ENCODE results near the gene CASP5. TPM values are rescaled to one million over a fixed set of nuclear protein-coding genes. Genes with fewer than 3 reads are reported as not detected.

CASP5 gene
- total RNA-seq, 1 donor from 2014 or later: not detected

DNA sequence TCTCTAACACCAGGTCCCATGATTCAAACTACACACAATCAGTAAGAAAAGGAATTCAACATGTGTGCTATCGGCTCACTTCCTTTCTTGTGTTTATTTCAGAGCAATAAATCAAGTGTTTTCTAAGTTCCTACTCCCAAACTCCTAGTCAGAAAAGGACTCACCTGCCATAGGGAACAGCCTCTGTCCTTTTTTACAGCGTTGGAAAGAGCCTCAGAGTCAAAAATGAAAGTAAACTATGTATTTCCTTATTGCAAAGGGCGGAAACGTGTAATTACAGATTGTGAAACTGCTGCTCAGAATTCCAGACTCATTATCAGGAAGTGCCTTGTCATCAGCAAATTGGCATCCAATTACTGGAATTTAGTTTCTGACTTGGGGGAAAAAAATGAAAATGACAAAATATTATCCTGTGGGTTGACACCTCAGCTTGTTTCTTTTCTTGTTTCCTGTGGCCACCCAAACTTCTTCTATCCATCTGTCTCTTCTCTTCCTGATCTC is 54.6 kb downstream of the CASP5 start, which contains the start of gene CASP4:
TSS of gene CASP4 (minus strand) at position 220 of the 501 bp plus-strand sequence. CDS start at position 171, 49 bp downstream.
- H3K9me3 Mint-ChIP-seq: peaks cover 6% of the 10 kb centered on the region
- no peak within 1 kb of the TSS for H3K27ac ChIP-seq

DNA sequence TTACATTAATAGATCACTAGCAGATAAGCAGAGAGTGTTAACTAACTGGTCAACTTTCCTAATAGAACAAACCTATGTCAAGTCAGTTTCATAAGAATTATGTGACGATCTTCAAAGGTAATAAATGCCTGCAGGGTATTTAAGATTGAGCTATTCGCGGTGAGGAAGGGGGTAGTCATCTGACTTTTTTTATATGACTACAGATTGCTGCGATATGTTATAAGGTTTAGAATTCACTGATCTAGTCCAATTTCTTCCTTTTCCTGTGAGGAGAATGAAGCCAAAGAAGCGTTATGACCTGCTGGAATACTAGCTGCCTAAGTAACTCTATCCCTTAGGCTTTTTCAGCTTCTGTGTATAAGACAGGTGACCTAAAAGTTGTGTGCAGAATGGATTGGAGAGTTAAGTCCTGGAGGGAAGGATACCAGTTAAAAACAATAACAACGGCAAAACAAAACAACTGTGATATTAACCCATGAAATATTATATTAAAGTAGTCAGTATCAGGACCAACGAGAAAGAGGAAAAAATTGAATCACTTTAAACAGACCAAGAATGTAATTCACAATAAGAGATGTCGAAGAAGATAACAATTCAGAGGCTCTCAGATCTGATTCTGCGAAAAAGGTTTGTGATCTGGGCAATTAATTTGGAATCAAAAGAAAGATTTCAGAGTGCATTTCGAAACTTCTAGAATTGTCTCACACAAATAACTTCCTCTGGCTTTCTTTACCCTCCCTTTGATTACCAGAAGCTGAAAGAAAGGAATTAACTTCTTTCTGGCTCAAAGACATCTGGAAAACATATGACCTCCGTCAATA is 55.2 kb downstream of the CASP5 start:
- no peaks in the 10 kb centered on the region for H3K27me3 ChIP-seq
- no peak overlapping the region for H3K4me3 ChIP-seq
- peaks cover 8% of the 10 kb centered on the region for H3K4me1 ChIP-seq
- H3K36me3 Mint-ChIP-seq: no peaks in the 10 kb centered on the region
- H2AFZ ChIP-seq (replicated peaks): no peak overlapping the region
- peaks cover 3% of the 10 kb centered on the region for H3K36me3 ChIP-seq
- H3K79me2 ChIP-seq (ENCODE audit: low read depth): no peaks in the 10 kb centered on the region
- H3K4me2 ChIP-seq: no peak overlapping the region
- no peak overlapping the region for H3K4me3 Mint-ChIP-seq
- no peak overlapping the region for H3K27ac ChIP-seq
- TF ChIP-seq, protein P1, sequence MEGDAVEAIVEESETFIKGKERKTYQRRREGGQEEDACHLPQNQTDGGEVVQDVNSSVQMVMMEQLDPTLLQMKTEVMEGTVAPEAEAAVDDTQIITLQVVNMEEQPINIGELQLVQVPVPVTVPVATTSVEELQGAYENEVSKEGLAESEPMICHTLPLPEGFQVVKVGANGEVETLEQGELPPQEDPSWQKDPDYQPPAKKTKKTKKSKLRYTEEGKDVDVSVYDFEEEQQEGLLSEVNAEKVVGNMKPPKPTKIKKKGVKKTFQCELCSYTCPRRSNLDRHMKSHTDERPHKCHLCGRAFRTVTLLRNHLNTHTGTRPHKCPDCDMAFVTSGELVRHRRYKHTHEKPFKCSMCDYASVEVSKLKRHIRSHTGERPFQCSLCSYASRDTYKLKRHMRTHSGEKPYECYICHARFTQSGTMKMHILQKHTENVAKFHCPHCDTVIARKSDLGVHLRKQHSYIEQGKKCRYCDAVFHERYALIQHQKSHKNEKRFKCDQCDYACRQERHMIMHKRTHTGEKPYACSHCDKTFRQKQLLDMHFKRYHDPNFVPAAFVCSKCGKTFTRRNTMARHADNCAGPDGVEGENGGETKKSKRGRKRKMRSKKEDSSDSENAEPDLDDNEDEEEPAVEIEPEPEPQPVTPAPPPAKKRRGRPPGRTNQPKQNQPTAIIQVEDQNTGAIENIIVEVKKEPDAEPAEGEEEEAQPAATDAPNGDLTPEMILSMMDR (IDR thresholded peaks at IDR 0.05): no peak
- TF ChIP-seq EZH2 (IDR thresholded peaks at IDR 0.05) (no peak), EZH2phosphoT487 (IDR thresholded peaks at IDR 0.05) (no peak)
- DNase-seq (ENCODE audit: low spot score): no peak
- peaks cover 6% of the 10 kb centered on the region for H3K27me3 Mint-ChIP-seq (ENCODE audit: insufficient read depth, low read depth)
- H3K9me3 ChIP-seq (ENCODE audit: low read depth): peaks cover 7% of the 10 kb centered on the region
- H3F3A ChIP-seq (ENCODE audit: low read depth): no peaks in the 10 kb centered on the region
- H3K9me3 Mint-ChIP-seq: peaks cover 7% of the 10 kb centered on the region
- no peak overlapping the region for H3K9ac ChIP-seq
- no peaks in the 10 kb centered on the region for H3K4me1 Mint-ChIP-seq
- no peak overlapping the region for H3K27ac Mint-ChIP-seq
- no peaks in the 10 kb centered on the region for H4K20me1 ChIP-seq (ENCODE audit: low read depth)

More for the DNA sequence above, 54.6 kb downstream of the CASP5 start, which contains the start of gene CASP4:
- H3K4me2 ChIP-seq: peak within 1 kb of the TSS; percentile 30
- peaks cover 8% of the 10 kb centered on the region for H3K4me1 ChIP-seq
- TF ChIP-seq EZH2 (IDR thresholded peaks at IDR 0.05) (no peak), EZH2phosphoT487 (IDR thresholded peaks at IDR 0.05) (no peak)
- TF ChIP-seq, protein P1 (IDR thresholded peaks at IDR 0.05): no peak
- no peaks in the 10 kb centered on the region for H3K27me3 ChIP-seq
- no peak for DNase-seq (ENCODE audit: low spot score)
- peaks cover 3% of the 10 kb centered on the region for H3K9me3 ChIP-seq (ENCODE audit: low read depth)
- H3K36me3 ChIP-seq: no peaks in the 10 kb centered on the region
- H3K27me3 Mint-ChIP-seq (ENCODE audit: insufficient read depth, low read depth): peaks cover 7% of the 10 kb centered on the region
- no peak within 1 kb of the TSS for H3K27ac Mint-ChIP-seq
- H4K20me1 ChIP-seq (ENCODE audit: low read depth): no peaks in the 10 kb centered on the region
- H3K79me2 ChIP-seq (ENCODE audit: low read depth): no peaks in the 10 kb centered on the region
- H3K4me1 Mint-ChIP-seq: no peaks in the 10 kb centered on the region
- no peaks in the 10 kb centered on the region for H3F3A ChIP-seq (ENCODE audit: low read depth)
- no peaks in the 10 kb centered on the region for H3K36me3 Mint-ChIP-seq
- peak within 1 kb of the TSS; percentile 78 for H2AFZ ChIP-seq (replicated peaks)
- H3K4me3 ChIP-seq: no peak within 1 kb of the TSS
- no peak within 1 kb of the TSS for H3K4me3 Mint-ChIP-seq
- H3K9ac ChIP-seq: no peak within 1 kb of the TSS

DNA sequence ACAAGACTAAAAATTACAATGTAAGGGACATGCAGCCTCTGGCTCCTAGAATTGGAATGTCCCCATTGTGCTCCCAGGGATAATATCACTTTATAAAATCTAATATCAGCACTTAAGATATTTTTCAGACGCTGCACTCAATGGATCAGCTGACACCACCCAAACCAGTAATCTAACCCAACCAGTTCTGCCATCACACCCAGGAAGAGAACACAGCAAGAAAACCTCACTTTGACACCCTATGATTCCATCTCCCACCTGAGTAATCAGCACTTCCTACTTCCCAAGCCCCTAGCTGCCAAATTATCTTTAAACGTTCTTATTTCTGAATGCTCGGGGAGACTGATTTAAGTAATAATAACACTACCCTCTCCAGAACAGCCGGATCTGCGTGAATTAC is 57.2 kb downstream of the CASP5 start:
- Histone ChIP-seq H4K20me1 (ENCODE audit: low read depth) (no peaks in the 10 kb centered on the region), H3K79me2 (ENCODE audit: low read depth) (no peaks in the 10 kb centered on the region), H3K4me3 (no peak overlapping the region), H2AFZ (replicated peaks) (no peak overlapping the region), H3K9me3 (ENCODE audit: low read depth) (peaks cover 7% of the 10 kb centered on the region), H3K4me1 (peaks cover 8% of the 10 kb centered on the region), H3K9ac (no peak overlapping the region), H3K27me3 (no peaks in the 10 kb centered on the region), H3K4me2 (no peak overlapping the region), H3K27ac (no peak overlapping the region), H3K36me3 (peaks cover 3% of the 10 kb centered on the region), H3F3A (ENCODE audit: low read depth) (no peaks in the 10 kb centered on the region)
- Mint-ChIP-seq H3K9me3 (peaks cover 4% of the 10 kb centered on the region), H3K4me1 (no peaks in the 10 kb centered on the region), H3K27me3 (ENCODE audit: insufficient read depth, low read depth) (peaks cover 4% of the 10 kb centered on the region), H3K27ac (no peak overlapping the region), H3K4me3 (no peak overlapping the region), H3K36me3 (no peaks in the 10 kb centered on the region)
- no peak for DNase-seq (ENCODE audit: low spot score)
- TF ChIP-seq EZH2phosphoT487 (IDR thresholded peaks at IDR 0.05) (no peak), EZH2 (IDR thresholded peaks at IDR 0.05) (no peak)
- TF ChIP-seq, protein P1 (IDR thresholded peaks at IDR 0.05): no peak
